ENCODE measurements around the gene AGMO.

GRCh38 chr7:15487896-15488295 lies 73.9 kb downstream of the AGMO start:
- no peak for TF ChIP-seq CTCF (IDR thresholded peaks at IDR 0.05)
- TF ChIP-seq TCF7L2 (IDR thresholded peaks at IDR 0.05; ENCODE audit: low read depth, low read length), result no peak
- TF ChIP-seq, protein P1, sequence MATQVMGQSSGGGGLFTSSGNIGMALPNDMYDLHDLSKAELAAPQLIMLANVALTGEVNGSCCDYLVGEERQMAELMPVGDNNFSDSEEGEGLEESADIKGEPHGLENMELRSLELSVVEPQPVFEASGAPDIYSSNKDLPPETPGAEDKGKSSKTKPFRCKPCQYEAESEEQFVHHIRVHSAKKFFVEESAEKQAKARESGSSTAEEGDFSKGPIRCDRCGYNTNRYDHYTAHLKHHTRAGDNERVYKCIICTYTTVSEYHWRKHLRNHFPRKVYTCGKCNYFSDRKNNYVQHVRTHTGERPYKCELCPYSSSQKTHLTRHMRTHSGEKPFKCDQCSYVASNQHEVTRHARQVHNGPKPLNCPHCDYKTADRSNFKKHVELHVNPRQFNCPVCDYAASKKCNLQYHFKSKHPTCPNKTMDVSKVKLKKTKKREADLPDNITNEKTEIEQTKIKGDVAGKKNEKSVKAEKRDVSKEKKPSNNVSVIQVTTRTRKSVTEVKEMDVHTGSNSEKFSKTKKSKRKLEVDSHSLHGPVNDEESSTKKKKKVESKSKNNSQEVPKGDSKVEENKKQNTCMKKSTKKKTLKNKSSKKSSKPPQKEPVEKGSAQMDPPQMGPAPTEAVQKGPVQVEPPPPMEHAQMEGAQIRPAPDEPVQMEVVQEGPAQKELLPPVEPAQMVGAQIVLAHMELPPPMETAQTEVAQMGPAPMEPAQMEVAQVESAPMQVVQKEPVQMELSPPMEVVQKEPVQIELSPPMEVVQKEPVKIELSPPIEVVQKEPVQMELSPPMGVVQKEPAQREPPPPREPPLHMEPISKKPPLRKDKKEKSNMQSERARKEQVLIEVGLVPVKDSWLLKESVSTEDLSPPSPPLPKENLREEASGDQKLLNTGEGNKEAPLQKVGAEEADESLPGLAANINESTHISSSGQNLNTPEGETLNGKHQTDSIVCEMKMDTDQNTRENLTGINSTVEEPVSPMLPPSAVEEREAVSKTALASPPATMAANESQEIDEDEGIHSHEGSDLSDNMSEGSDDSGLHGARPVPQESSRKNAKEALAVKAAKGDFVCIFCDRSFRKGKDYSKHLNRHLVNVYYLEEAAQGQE (IDR thresholded peaks at IDR 0.05; ENCODE audit: insufficient read depth in 1 of 2, low read depth in 2 of 2, low read length in 1 of 2), result no peak
- TF ChIP-seq POLR2AphosphoS5 (IDR thresholded peaks at IDR 0.05; ENCODE audit: low read depth, low read length), result no peak

Measured in Panc1 (cell line).